HG03378 (cell line): Measurements from ENCODE around the gene S100B.
"Not testable (repeated sequence)": the region's sequence is repeated elsewhere in the genome, so short reads cannot be mapped to it uniquely, and the experiment has no call there.

Experiments
- ATAC-seq: cut with Tn5 transposase; IDR thresholded peaks from one replicate; pipeline ENCODE4 v1.9.1; 2021; ENCODE audit warnings: mild to moderate bottlenecking, moderate library complexity; ENCODE audit not compliant: unreplicated experiment

The S100B gene

DNA sequence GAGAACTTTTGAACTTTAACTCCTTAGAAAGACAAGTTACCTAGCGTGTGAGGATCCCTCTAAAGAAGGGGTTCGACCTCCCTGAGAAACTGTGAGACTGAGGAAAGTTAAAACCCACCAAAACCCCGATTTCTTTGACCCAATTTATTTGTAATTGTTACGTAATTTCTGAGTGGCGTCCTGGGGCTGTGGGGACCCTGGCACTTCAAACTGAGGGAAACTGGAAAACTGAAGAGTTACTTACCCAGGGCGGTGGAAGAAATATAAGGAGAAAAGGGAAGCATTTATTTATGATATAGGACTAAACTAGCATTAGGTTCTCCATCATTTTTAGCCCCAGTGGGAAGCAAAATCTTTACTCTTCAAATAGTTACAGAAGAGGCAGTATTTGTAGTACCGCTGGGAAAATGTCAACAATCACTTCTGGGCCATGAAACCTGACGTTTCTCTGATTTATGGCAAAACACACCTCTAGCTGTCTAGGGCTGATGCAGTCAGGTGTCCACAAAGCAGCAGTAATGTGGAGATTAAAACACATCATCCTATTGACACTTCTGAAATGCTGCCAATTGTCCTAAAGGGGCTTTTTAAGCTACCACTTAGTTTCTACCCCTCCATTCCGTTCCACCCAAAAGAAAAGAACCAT is 430 bp downstream of the S100B start:
- ATAC-seq, result no peak

- no peak for ATAC-seq
Observed at GRCh38 chr21:46603228-46603627, 1.7 kb downstream of the S100B start.

GRCh38 chr21:46600978-46601377 is 3.9 kb downstream of the S100B start:
- ATAC-seq, result no peak

DNA sequence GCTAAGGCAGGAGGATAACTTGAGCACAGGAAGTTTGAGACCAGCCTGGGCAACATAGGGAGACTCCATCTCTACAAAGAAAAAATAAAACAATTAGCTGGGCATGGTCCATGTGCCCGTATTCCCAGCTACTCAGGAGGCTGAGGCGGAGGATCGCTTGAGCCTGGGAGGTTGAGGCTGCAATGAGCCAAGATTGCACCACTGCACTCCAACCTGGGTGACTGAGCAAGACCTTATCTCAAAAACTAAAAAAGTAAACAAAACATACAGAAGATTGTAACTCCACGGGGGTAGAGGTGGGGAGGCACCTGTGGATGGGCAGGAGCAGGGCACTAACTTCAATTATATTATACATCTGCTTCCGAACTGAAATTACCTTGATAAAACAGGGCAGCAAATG is 4.6 kb downstream of the S100B start:
- ATAC-seq, result no peak

- no peak for ATAC-seq
Observed at GRCh38 chr21:46598581-46599572, 6.0 kb downstream of the S100B start.

DNA sequence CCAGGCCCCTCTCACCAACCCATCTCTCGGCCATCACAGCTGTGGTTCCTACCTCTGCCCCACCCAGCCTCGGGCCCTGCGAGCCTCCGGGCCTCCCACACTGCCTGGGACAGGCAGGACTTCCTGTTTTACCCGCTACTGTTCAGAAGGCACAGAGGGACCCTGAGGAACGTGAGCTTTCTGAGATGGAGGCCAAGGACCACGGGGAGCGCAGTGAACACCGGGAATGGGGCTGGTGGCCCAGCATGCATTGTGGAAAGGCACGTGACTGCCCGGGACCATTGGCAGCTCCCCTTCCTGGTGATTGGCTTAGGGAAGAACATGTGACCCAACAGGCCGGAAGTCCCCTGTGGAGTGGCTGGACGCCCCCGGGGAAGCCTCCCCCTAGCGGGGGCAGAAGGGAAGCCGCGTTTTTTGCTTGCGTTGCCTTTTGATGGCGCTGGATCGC is 7.0 kb downstream of the S100B start:
- ATAC-seq, result no peak

DNA sequence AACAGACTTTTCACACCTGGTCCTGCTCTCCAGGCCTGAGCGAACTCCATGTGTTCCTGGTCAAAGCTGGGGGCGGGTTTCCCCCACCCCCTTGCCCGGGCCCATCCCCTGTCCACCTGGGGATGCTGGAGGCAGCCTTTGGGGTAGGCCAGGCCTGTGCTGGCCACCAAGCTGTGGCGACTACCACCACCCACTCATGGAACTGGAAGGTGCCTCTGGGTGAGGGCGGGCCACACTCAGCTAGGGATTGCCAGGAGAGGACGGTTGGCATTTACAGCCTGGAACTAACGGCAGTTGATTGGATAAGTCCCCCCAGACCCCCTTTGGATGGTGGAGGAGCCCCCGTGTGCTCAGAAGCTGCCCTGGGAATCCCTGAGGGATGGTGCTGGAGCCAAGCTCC is 7.9 kb downstream of the S100B start:
- no peak for ATAC-seq

GRCh38 chr21:46596201-46596600 is 8.7 kb downstream of the S100B start:
- ATAC-seq, result no peak

DNA sequence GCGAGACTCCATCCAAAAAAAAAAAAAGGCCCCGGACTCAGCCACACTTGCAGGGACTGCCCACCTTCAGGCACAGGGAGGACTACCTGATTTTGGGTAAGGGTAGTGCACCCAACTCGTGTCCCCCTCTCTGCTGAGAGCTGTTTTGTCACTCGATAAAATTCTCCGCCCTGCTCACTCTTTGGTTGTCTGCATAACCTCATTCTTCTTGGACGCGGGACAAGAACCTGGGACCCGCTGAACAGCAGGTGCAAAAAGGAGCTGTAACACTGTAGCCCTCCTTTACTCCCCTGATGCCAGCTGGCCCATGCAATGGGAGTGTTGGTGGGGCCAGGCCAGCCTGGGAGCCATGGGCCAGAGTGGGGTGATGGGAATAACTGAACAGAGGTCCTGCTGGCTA is 10.6 kb downstream of the S100B start:
- ATAC-seq, result no peak

DNA sequence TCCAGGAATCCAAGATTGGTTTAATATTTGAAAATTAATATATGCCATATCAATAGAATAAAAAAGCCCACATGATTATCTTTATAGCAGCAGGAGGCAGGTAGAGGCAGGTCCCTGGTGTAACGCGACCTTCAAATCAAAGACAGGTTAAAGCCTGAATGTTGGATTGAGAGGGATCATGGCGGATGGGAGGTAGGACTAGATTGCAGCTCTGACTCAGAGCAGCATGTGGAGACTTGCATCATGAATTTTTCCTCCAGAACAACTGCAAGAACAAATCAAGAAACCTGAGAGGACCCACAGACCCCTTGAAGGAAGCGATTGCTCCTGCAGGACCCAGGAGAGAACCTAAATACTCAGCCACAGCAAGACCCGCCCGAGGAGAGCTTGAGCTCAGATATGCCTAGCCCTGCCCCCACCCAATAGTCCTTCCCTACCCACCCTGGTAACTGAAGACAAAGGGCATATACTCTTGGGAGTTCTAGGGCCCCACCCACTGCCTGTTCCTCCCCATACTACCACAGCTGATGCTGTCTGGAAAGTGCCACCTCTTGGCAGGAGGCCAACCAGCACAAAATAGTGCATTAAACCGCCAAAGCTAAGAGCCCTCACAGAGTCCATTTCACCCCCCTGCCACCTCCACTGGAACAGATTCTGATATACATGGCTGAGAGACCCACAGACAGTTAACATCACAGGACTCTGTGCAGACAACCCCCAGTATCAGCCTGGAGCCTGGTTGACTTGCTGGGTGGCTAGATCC is 19.5 kb downstream of the S100B start:
- ATAC-seq, result no peak

GRCh38 chr21:46581780-46582307 is 23.0 kb downstream of the S100B start:
- no peak for ATAC-seq

GRCh38 chr21:46579394-46579793 is 25.5 kb downstream of the S100B start:
- not testable (repeated sequence) for ATAC-seq

- ATAC-seq, result not testable (repeated sequence)
Observed at GRCh38 chr21:46577786-46578185, 27.1 kb downstream of the S100B start.

DNA sequence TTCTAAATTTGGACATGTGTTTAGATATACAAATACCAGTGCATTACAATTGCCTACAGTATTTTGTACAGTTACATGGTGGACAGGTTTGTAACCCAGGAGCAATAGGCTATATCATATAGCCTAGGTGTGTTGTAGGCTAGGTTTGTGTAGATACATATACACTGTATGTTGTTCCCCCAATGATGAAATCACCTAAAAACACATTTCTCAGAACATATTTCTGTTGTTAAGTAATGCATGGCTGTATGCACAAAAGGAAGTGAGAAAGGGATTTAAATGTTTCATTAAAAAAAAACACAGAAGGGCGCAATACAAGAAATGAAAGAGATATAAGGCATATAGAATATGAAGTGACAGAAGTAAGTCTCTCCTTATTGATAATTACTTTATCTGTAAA is 32.0 kb downstream of the S100B start:
- no peak for ATAC-seq

- ATAC-seq, result no peak
Observed at GRCh38 chr21:46570631-46571030, 34.3 kb downstream of the S100B start.

DNA sequence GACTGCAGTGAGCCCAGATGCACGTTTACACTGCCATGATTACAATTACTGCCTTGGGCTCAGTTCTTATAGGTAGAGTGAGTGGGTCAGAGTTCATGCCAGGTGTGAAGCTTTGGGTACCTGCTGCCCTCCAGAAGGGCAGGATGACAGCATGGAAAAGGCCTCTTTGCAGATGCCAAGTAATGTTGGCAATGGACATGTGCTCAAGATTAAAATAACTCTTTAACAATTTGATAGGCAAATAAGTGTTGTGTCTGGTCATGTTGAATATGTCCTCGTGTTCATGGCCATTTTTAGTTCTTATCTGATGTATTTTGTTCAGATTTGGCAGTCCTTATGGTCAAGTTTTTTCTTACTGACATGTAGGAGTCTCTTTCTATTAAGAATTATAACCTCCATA is 34.8 kb downstream of the S100B start:
- ATAC-seq, result no peak

- no peak for ATAC-seq
Observed at GRCh38 chr21:46569081-46569480, 35.8 kb downstream of the S100B start.

GRCh38 chr21:46568562-46568961 is 36.3 kb downstream of the S100B start:
- ATAC-seq, result no peak

DNA sequence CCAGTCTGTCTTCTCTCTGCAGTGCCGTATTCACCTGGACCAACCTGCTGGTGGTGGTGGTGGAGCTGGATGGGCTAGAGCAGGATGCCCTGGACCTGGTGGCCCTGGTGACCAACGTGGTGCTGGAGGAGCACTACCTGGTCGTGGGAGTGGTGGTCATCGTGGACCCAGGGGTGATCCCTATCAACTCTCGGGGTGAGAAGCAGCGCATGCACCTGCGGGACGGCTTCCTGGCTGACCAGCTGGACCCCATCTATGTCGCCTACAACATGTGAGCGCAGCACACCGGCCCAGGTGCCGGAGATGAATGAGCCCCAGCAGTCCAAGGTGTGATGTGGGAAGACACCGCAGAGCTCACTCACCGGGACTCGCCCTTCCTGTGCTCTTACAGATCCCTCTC is 37.5 kb downstream of the S100B start:
- no peak for ATAC-seq

DNA sequence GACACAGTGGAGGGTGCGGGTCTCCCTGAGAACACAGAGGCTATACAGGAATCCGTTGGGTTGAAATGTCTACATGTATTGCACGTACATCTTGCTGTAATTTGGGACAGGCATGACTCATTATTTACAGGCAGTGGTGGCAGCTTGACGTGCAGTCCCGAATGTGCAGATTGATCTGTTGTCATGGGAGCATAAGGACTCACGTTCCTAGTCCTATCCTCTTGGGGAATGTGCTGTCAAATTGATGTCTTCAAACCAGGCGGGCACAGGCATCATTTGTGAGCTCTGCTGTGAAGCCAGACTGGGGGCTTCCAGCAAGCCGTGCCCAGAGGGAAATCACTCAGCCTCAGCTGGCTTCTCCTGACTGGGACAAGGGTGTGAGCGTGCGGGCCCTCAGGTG is 40.5 kb downstream of the S100B start:
- ATAC-seq, result no peak

- no peak for ATAC-seq
Observed at GRCh38 chr21:46562964-46563607, 41.8 kb downstream of the S100B start.
